DMS153 treated with DMSO at 0.1 percent for 48 hours (cell line): ENCODE data around the gene NBEAL2.

ENCODE experiments used
- DNase-seq: peaks from one replicate; lab custom pipeline; 2025; ENCODE audit not compliant: unreplicated experiment; lab: John Stamatoyannopoulos, UW

NBEAL2 gene

DNA sequence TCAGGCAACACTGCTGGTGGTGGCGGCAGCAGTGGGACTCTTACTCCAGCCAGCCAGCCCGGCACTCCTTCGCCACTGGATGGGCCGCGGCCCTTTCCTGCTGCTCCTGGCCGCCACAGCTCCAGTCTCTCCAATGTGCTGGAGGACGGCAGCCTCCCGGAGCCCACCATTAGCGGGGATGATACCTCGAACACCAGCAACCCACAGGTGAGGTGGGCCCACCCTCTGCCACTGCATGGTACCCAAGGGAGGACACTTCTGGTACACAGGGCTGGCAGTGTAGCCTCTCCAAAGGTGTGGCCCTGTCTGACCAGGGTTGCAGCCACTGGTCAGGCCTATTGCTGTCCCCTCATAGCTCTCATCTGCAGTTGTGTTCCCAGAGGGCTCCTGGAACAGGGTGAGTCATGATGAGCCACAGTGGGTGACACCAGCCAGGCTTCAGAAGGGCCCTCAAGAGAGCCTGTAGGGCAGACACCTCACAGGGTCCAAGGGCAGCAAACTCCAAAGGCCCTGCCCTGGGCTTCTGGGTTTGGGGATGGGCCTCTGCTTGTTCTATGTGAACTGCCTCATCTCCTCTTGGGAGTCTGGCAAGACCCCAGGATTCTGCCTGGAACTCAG lies 20.8 kb downstream of the NBEAL2 start:
- DNase-seq, result no peak

DNA sequence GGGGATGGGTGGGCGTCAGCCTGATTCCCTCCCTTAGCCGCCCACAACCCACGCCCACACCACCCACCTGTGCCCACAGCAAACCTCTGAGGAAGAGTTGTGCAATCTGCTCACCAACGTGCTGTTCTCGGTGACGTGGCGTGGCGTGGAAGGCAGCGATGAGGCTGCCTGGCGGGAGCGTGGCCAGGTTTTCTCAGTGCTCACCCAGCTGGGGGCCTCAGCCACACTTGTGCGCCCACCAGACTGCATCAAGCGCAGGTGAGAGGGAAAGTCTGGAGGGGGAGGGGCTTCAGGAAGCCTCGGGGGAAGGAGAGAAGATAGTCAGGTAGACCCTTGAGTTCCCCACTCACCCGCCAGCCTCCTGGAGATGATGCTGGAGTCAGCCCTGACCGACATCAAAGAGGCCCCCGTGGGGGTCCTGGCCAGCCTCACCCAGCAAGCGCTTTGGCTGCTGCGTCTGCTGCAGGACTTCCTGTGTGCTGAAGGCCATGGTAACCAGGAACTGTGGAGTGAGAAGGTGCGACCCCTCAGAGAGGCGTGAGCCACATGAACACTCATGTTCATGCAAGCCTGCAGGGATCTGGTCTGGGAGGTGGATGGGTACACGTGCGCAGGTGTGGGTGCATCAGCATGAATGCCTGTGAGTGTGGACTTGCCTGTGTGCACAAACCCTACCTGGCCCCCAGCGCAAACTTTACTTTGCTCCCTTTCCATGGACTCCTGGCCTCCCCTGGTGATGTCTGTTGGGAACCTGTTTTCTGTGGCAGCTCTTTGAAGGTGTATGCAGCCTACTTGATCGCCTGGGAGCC lies 21.7 kb downstream of the NBEAL2 start:
- DNase-seq, result no peak

DNA sequence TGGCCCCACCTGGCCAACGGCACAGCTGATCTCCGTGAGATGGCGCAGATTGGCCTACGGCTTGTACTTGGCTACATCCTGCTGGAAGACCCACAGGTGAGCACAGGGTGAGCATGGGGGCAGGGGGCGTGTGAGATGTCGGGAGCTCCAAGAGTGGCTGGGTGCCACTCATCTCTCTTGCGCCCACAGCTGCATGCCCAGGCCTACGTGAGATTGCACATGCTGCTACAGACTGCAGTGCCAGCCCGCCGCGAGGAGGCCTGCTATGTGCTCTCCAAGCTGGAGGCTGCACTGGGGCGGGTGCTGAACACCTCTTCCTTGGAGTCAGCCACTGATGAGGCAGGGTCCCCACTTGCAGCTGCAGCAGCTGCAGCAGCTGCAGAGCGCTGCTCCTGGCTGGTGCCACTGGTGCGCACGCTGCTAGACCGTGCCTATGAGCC lies 22.3 kb downstream of the NBEAL2 start:
- DNase-seq, result no peak

DNA sequence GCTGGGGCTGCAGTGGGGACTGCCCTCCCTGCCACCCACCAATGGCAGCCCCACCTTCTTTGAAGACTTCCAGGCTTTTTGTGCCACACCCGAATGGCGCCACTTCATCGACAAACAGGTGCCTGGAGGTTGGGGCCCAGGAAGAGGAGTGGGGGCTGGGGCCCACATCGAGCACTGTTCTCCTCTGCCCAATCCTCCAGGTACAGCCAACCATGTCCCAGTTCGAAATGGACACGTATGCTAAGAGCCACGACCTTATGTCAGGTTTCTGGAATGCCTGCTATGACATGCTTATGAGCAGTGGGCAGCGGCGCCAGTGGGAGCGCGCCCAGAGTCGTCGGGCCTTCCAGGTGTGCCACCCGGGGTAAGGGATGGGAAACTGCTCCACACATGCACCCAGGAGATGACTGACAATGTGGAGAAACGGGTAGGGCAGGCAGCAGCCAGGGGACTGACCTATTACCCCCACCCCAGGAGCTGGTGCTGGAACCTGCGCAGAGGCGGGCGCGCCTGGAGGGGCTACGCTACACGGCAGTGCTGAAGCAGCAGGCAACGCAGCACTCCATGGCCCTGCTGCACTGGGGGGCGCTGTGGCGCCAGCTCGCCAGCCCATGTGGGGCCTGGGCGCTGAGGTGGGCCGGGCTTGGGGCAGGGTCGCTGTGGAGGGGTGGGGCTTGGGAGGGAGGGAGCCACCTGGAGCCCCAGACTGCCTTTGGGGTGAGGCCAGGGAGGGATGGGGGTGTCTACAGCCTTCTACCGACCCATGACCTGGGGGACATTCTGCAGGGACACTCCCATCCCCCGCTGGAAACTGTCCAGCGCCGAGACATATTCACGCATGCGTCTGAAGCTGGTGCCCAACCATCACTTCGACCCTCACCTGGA lies 22.9 kb downstream of the NBEAL2 start:
- DNase-seq, result no peak

DNA sequence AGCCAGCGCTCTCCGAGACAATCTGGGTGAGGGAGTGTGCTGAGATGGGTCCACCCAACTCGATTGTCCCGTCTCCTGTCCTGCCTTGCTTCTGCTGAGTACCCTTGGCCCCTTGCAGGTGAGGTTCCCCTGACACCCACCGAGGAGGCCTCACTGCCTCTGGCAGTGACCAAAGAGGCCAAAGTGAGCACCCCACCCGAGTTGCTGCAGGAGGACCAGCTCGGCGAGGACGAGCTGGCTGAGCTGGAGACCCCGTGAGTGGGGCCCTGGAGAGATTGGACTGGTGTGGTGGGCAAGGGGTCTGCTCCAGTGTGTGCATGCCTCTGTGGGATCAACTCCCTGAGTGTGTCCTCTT lies 23.6 kb downstream of the NBEAL2 start:
- DNase-seq, result no peak

DNA sequence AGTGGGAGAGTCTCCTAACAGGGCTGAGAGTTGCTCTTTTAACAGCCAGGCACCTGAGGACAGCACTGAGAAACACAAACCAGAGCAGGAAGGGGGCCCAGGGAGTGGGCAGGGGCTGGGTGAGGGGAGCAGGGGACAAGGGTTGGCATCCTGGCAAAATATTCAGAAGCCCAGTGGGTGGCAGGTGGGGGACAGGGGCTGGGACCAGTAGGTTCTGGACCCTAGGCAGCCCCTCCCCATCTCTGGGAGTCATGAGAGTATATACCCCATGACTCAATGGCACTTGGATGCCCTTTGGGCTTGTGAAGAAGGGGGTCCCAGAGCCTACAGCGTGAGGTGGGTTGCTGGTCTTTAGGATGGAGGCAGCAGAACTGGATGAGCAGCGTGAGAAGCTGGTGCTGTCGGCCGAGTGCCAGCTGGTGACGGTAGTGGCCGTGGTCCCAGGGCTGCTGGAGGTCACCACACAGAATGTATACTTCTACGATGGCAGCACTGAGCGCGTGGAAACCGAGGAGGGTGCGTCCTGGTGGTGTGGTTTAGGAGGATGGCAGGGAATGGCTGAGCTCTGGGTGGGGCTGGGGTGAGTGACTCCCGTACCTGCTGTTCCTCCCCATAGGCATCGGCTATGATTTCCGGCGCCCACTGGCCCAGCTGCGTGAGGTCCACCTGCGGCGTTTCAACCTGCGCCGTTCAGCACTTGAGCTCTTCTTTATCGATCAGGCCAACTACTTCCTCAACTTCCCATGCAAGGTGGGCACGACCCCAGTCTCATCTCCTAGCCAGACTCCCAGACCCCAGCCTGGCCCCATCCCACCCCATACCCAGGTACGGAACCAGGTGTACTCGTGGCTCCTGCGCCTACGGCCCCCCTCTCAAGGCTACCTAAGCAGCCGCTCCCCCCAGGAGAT lies 24.2 kb downstream of the NBEAL2 start:
- DNase-seq, result no peak

DNA sequence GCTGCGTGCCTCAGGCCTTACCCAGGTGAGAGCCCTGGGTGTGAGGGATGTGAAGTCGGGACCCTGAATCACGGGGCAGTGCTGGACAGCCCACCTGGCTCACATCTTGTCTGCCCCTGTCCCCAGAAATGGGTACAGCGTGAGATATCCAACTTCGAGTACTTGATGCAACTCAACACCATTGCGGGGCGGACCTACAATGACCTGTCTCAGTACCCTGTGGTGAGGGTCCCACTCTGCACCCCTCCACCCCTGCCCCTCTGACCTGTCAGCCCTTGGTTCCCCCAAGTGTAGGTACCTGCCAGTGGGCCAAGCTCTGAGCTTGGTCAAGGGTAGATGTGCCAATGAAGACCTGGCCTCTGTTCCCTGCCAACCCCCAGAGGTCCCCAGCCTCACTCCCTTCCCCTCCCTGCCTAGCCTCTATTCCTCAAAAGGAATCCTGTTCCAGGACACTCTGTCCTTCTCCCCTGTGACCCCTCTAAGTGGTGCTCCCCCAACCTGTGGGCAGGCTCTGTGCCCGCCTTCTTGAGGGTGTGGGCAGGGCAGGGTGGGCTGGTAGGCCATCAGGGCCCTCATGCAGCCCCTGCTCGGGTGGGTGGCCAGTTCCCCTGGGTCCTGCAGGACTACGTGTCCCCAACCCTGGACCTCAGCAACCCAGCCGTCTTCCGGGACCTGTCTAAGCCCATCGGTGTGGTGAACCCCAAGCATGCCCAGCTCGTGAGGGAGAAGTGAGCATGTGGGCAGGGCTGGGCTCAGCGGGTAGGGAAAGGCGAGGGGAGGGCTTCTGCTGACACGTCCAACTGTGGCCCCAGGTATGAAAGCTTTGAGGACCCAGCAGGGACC lies 25.1 kb downstream of the NBEAL2 start:
- no peak for DNase-seq

DNA sequence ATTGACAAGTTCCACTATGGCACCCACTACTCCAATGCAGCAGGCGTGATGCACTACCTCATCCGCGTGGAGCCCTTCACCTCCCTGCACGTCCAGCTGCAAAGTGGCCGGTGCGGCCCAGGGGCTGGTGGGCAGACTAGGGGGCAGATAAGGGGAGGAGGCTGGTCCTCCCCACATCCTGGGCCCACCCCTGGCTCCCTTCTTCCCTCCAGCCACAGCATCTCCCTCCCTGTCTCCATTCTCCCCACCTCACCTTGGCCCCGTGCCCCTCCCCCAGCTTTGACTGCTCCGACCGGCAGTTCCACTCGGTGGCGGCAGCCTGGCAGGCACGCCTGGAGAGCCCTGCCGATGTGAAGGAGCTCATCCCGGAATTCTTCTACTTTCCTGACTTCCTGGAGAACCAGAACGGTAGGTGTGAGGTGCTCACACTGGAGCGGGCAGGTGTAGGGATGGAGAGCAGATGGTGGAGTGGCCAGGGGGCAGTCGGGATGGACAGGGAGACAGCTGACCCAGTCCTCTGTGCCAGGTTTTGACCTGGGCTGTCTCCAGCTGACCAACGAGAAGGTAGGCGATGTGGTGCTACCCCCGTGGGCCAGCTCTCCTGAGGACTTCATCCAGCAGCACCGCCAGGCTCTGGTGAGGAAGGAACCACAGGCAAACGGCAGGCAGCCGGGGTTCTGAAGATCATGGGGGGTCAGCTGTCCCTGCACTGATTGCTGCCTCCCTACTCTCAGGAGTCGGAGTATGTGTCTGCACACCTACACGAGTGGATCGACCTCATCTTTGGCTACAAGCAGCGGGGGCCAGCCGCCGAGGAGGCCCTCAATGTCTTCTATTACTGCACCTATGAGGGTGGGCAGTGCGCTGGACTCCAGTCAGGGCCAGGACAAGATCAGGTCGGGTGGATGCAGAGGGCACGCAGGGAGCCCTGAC lies 26.0 kb downstream of the NBEAL2 start:
- DNase-seq, result no peak

DNA sequence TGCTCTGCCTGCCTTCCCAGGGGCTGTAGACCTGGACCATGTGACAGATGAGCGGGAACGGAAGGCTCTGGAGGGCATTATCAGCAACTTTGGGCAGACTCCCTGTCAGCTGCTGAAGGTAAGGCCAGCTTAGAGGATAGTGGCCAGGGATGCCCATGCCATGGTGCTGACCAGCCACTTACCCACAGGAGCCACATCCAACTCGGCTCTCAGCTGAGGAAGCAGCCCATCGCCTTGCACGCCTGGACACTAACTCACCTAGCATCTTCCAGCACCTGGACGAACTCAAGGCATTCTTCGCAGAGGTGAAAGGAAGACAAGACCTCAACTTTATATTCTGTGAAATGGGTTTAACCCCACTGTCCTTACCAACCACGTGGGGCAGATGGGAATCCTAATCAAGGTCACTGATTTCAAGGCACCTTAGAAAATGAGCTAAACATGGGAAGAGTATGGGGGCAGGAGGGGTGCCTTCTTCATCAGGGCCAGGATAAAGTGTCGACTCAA lies 26.7 kb downstream of the NBEAL2 start:
- DNase-seq, result no peak

DNA sequence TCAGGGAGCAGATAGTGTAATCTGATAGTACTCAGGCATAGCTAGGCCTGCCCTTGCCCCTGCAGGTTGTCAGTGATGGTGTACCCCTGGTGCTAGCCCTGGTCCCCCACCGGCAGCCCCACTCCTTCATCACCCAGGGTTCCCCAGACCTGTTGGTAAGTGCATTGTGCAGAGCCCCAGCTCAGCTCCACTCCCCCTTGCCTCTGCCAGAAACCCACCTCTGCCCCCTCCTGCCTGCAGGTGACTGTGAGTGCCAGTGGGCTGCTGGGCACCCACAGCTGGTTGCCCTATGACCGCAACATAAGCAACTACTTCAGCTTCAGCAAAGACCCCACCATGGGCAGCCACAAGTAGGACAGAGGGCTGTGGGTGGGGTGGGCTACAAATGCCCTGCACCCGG lies 27.5 kb downstream of the NBEAL2 start:
- no peak for DNase-seq

DNA sequence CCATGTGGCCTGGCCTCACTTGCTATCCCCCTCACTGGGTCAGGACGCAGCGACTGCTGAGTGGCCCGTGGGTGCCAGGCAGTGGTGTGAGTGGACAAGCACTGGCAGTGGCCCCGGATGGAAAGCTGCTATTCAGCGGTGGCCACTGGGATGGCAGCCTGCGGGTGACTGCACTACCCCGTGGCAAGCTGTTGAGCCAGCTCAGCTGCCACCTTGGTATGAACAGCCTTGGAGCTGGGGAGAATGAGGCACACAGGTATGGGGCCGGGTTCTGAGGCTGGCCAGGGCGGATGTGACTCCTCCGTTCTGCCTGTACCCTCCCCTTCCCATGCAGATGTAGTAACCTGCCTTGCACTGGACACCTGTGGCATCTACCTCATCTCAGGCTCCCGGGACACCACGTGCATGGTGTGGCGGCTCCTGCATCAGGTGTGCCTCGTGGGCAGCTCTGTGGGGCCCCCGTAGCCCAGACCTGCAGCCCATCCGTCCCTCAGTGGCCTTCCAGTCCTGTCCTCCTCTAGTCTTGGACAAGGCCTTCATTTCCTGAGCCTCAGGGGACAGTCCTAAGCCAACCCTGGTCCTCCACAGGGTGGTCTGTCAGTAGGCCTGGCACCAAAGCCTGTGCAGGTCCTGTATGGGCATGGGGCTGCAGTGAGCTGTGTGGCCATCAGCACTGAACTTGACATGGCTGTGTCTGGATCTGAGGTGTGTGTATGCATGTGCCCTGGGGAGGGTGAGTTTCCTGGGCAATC lies 28.2 kb downstream of the NBEAL2 start:
- no peak for DNase-seq

DNA sequence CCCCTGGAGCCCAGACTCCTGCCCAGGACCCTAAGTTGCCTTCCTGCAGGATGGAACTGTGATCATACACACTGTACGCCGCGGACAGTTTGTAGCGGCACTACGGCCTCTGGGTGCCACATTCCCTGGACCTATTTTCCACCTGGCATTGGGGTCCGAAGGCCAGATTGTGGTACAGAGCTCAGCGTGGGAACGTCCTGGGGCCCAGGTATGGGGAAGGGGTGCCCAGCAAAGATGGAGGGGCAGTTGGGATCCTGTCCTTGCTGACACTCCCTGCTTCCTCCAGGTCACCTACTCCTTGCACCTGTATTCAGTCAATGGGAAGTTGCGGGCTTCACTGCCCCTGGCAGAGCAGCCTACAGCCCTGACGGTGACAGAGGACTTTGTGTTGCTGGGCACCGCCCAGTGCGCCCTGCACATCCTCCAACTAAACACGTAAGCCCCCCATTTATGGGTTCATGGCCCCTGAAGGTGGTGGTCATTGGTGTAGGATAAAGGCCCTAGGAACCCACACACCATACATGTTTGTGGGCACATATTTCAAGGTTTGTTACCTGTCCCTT lies 28.8 kb downstream of the NBEAL2 start:
- DNase-seq, result no peak

DNA sequence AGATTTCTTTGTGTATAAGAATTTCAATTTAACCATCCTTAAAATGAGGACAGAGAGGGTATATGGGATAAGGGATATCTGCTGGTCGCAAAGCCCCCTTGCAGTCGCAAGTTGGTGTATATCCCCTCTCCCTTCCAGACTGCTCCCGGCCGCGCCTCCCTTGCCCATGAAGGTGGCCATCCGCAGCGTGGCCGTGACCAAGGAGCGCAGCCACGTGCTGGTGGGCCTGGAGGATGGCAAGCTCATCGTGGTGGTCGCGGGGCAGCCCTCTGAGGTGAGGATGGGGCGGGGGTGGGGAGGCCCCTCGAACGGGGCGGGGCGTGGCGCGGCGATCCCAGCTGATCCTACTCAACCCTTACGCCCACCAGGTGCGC lies 29.4 kb downstream of the NBEAL2 start:
- no peak for DNase-seq

DNA sequence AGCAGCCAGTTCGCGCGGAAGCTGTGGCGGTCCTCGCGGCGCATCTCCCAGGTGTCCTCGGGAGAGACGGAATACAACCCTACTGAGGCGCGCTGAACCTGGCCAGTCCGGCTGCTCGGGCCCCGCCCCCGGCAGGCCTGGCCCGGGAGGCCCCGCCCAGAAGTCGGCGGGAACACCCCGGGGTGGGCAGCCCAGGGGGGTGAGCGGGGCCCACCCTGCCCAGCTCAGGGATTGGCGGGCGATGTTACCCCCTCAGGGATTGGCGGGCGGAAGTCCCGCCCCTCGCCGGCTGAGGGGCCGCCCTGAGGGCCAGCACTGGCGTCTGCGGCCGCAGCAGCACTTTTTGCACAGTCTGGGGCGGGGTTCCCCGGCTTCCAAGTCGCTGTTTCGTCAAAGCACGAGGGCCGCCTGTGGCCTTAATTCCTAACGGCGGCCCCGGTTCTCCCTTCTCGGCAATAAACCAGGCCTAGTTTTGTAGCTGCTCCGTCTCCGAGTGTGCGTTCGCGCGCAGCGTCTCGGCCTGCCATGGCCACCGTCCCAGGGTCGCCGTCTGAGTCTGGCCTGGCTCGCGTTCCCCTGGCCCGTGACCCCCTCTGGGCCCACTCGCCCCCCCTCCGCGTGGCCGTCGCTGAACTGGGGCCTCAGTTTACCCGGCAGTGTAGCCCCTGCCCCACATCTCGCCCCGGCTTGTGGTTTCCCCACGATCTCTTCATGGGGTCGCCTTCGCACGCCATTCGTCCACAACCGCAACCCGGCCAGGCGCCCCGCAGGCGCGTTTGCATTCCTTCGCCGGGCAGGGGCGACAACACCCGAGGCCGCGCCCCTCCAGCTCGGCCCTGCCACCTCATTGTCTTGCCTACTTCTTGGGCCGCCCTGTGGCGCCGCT lies 30.0 kb downstream of the NBEAL2 start:
- peak; percentile 50 for DNase-seq

DNA sequence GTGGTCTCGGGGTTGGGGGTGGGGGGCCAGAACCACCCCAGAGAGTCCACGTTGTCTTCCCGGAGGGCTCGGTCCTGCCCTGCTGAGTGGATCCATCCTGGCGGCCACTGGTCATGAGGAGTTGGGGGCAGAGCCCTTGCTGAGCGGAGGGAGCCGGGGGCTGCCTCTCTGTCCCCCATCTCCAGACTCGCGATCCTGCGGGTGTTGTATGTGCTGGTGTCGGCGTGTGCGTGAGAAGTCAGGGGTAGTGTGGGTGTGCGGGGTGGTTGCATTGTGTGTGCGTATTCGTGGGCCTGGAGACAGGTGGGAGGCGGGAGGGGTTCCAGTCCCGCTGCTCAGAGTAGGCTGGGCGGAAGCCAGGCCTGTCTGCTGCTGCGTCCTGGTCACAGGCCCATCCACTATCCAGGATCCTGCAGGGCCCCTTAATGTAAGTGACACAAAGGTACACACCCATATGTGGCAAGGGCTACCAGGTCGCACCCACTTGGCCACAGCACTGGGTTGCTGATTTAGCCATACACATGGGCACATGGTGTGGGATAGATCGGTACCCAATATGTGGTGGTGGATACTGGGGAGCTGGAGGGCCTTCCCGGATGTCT lies 30.7 kb downstream of the NBEAL2 start:
- no peak for DNase-seq

DNA sequence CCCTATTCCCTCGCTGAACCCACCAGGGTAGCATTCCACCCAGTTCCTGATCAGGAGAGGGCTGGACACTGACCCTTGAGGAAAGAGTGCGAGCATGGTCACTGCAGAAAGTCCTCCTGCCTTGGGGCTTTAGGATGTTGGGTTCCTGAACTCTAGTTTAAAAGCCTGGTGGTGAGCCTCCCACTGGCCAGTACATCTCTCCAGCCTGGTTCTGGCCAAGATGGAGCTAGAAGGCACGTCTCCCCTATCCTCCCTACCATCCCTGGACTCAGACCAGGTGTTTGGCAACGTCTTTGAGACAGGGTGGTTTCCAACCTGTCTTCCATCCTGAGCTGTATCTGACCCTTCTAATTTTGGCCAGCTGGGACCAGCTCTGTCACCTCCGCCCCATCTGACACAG lies 31.4 kb downstream of the NBEAL2 start:
- no peak for DNase-seq
